H9 (cell line): Measurements from ENCODE around the gene UQCRHL. TPM values are rescaled to one million over a fixed set of nuclear protein-coding genes. Genes with fewer than 3 reads are reported as not detected.

ENCODE experiments used
- DNase-seq: peaks from one replicate; pipeline ENCODE4 v3.0.0-alpha.2; 2017
- H2AFZ ChIP-seq: one replicate; pipeline ENCODE4 v1.6.1; 2013; ENCODE audit warnings: mild to moderate bottlenecking, low read length, control low read depth, moderate library complexity
- H2AK5ac ChIP-seq: 2 replicates; pipeline ENCODE4 v1.6.1; 2013; ENCODE audit warnings: low read length, control low read depth, mixed read lengths; ENCODE audit not compliant: insufficient read length
- H2BK120ac ChIP-seq: one replicate; pipeline ENCODE4 v1.6.1; 2013; ENCODE audit warnings: low read depth, mild to moderate bottlenecking, low read length, control low read depth, inconsistent platforms; ENCODE audit not compliant: poor library complexity, severe bottlenecking
- H2BK12ac ChIP-seq: 2 replicates; pipeline ENCODE4 v1.6.1; 2013; ENCODE audit warnings: low read length, control low read depth, mixed read lengths, low read depth; ENCODE audit not compliant: insufficient read length
- H2BK15ac ChIP-seq: 2 replicates; pipeline ENCODE4 v1.6.1; 2013; ENCODE audit warnings: low read depth, low read length, control low read depth
- H2BK20ac ChIP-seq: one replicate; pipeline ENCODE4 v1.6.1; 2013; ENCODE audit warnings: low read depth, mild to moderate bottlenecking, low read length, control low read depth, inconsistent platforms; ENCODE audit not compliant: poor library complexity, severe bottlenecking
- H2BK5ac ChIP-seq: 2 replicates; pipeline ENCODE4 v1.6.1; 2013; ENCODE audit warnings: low read length, control low read depth, mixed read lengths; ENCODE audit not compliant: insufficient read length
- H3K14ac ChIP-seq: 2 replicates; pipeline ENCODE4 v1.6.1; 2013; ENCODE audit warnings: low read length, control low read depth; ENCODE audit not compliant: insufficient read depth
- H3K18ac ChIP-seq: 2 replicates; pipeline ENCODE4 v1.6.1; 2013; ENCODE audit warnings: low read depth, mild to moderate bottlenecking, mixed read lengths, low read length, control low read depth; ENCODE audit not compliant: insufficient read length
- H3K23ac ChIP-seq: 2 replicates; pipeline ENCODE4 v1.6.1; 2013; ENCODE audit warnings: low read length, control low read depth, mixed read lengths, low read depth; ENCODE audit not compliant: insufficient read length
- H3K23me2 ChIP-seq: 2 replicates; pipeline ENCODE4 v1.6.1; 2013; ENCODE audit warnings: low read depth, mild to moderate bottlenecking, mixed read lengths, low read length, control low read depth; ENCODE audit not compliant: insufficient read length, poor library complexity, severe bottlenecking
- H3K27ac ChIP-seq: 2 replicates; pipeline ENCODE4 v1.5.1; 2013; ENCODE audit warnings: low read length, control low read depth, mixed read lengths, low read depth; ENCODE audit not compliant: insufficient read length
- H3K27me3 ChIP-seq: 2 replicates; pipeline ENCODE4 v1.6.1; 2013; ENCODE audit warnings: low read length, control low read depth, inconsistent platforms; ENCODE audit not compliant: insufficient read depth
- H3K4ac ChIP-seq: 2 replicates; pipeline ENCODE4 v1.6.1; 2013; ENCODE audit warnings: low read depth, mild to moderate bottlenecking, control low read depth, inconsistent platforms, low read length, moderate library complexity
- H3K4me1 ChIP-seq: 2 replicates; pipeline ENCODE4 v1.6.1; 2013; ENCODE audit warnings: low read length, control low read depth, inconsistent platforms; ENCODE audit not compliant: insufficient read depth
- H3K4me2 ChIP-seq: 2 replicates; pipeline ENCODE4 v1.6.1; 2013; ENCODE audit warnings: low read length, control low read depth, mixed read lengths; ENCODE audit not compliant: insufficient read length, insufficient read depth
- H3K56ac ChIP-seq: 2 replicates; pipeline ENCODE4 v1.6.1; 2013; ENCODE audit warnings: low read depth, mild to moderate bottlenecking, mixed read lengths, low read length, control low read depth; ENCODE audit not compliant: insufficient read length
- H3K79me1 ChIP-seq: 2 replicates; pipeline ENCODE4 v1.6.1; 2013; ENCODE audit warnings: low read depth, mild to moderate bottlenecking, moderate library complexity, low read length, control low read depth, inconsistent platforms; ENCODE audit not compliant: insufficient read depth, poor library complexity, severe bottlenecking
- H3K79me2 ChIP-seq: 2 replicates; pipeline ENCODE4 v1.6.1; 2013; ENCODE audit warnings: low read length, control low read depth, inconsistent platforms; ENCODE audit not compliant: insufficient read depth
- H3K9ac ChIP-seq: 2 replicates; pipeline ENCODE4 v1.6.1; 2013; ENCODE audit warnings: low read length, control low read depth, mixed read lengths; ENCODE audit not compliant: insufficient read length; ENCODE audit errors: extremely low read depth
- H3K9me3 ChIP-seq: one replicate; pipeline ENCODE4 v1.6.1; 2013; ENCODE audit warnings: low read depth, low read length, inconsistent platforms; ENCODE audit not compliant: control insufficient read depth
- H3T11ph ChIP-seq: one replicate; pipeline ENCODE4 v1.6.1; 2013; ENCODE audit warnings: mild to moderate bottlenecking, low read length, control low read depth, inconsistent platforms
- H4K20me1 ChIP-seq: one replicate; pipeline ENCODE4 v1.6.1; 2013; ENCODE audit not compliant: control insufficient read depth, insufficient read length, insufficient read depth
- H4K5ac ChIP-seq: 2 replicates; pipeline ENCODE4 v1.6.1; 2013; ENCODE audit warnings: low read depth, mild to moderate bottlenecking, mixed read lengths, low read length, control low read depth; ENCODE audit not compliant: insufficient read length
- H4K8ac ChIP-seq: replicated peaks from 2 replicates; pipeline ENCODE4 v1.6.1; 2013; ENCODE audit warnings: low read length, control low read depth, mixed read lengths, low read depth; ENCODE audit not compliant: insufficient read length
- H4K91ac ChIP-seq: 2 replicates; pipeline ENCODE4 v1.6.1; 2013; ENCODE audit warnings: low read depth, mild to moderate bottlenecking, moderate library complexity, mixed read lengths, low read length, control low read depth; ENCODE audit not compliant: insufficient read length
- H3K27ac Mint-ChIP-seq, 3 experiments: 2 replicates in 2 of 3; 3 replicates in 1 of 3; pipeline ENCODE4 v1.8.0; 2020 to 2021; ENCODE audit warnings: mixed read lengths in 3 of 3, mild to moderate bottlenecking in 1 of 3, moderate library complexity in 1 of 3
- H3K27me3 Mint-ChIP-seq: 2 replicates; pipeline ENCODE4 v1.8.0; 2021; ENCODE audit warnings: low read depth, mild to moderate bottlenecking, moderate library complexity, mixed read lengths
- H3K36me3 Mint-ChIP-seq, 3 experiments: 2 replicates in 2 of 3; 3 replicates in 1 of 3; pipeline ENCODE4 v1.8.0; 2020 to 2021; ENCODE audit warnings: low read depth in 3 of 3, mixed read lengths in 3 of 3; ENCODE audit not compliant: insufficient read depth in 1 of 3
- H3K4me1 Mint-ChIP-seq, 2 experiments: 2 replicates each; pipeline ENCODE4 v1.8.0; 2020; ENCODE audit warnings: mixed read lengths in 2 of 2
- H3K4me3 Mint-ChIP-seq, 2 experiments: 2 replicates in 1 of 2; 3 replicates in 1 of 2; pipeline ENCODE4 v1.8.0; 2020 to 2021; ENCODE audit warnings: mild to moderate bottlenecking in 2 of 2, mixed read lengths in 2 of 2, moderate library complexity in 1 of 2
- H3K9me3 Mint-ChIP-seq, 2 experiments: 2 replicates in 1 of 2; 3 replicates in 1 of 2; pipeline ENCODE4 v1.8.0; 2020; ENCODE audit warnings: mild to moderate bottlenecking in 2 of 2, mixed read lengths in 2 of 2, moderate library complexity in 1 of 2
- CTCF ChIP-seq: fragments of 200-600 bp; sonication (generic); conservative IDR thresholded peaks from 3 replicates; pipeline ENCODE4 v1.8.0; 2021; ENCODE audit warnings: antibody characterized with exemption, mild to moderate bottlenecking
- WGBS: extraction: QIAGEN DNeasy Blood & Tissue Kit; methylation state at CpG from one replicate; pipeline ENCODE4 v1.1.7; 2013; ENCODE audit warnings: missing lambda C conversion rate, low lambda C conversion rate, mixed read lengths; ENCODE audit not compliant: insufficient read length; ENCODE audit errors: extremely low coverage; 5-methylcytosine and 5-hydroxymethylcytosine counted together
- total RNA-seq: library from RNA; stranded (reverse); gene quantifications from 2 replicates; pipeline ENCODE4 v1.2.1, GENCODE V29; 2021

Gene UQCRHL
- total RNA-seq, 1 experiment from 2014 or later, result 2.0 TPM

DNA sequence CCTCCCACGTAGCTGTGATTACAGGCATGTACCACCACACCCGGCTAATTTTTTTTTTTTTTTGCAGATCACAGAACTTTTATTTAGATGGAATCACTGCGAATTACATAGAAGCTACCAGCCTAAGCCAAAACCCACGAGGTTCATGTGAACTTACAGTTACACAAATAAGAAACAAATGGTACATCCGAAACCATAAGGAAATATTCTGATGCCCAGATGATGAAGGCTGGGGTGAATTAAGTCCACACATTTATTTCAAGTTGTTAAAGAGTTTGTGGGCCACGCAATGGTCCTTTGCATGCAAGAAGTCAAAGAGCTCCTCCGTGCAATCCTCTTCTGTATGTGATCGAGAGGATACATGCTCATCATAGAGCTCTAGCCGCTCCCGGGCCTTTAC, 328 bp downstream of the UQCRHL start:
- Histone ChIP-seq H3K27me3 (no peaks in the 10 kb centered on the region), H4K91ac (no peak overlapping the region), H4K8ac (no peak overlapping the region), H3K79me2 (no peaks in the 10 kb centered on the region), H3K14ac (no peak overlapping the region), H4K5ac (no peak overlapping the region), H3K18ac (no peak overlapping the region), H2AK5ac (no peak overlapping the region), H2BK15ac (no peak overlapping the region), H2BK120ac (no peak overlapping the region), H3K4me1 (no peaks in the 10 kb centered on the region; the same call in 1 of the 2 replicates), H3K4me2 (no peak overlapping the region), H3K9ac (no peak overlapping the region), H2BK5ac (no peak overlapping the region), H3K23ac (no peak overlapping the region), H3K79me1 (no peaks in the 10 kb centered on the region), H3T11ph (no peak overlapping the region), H3K56ac (no peak overlapping the region), H2AFZ (no peak overlapping the region), H2BK20ac (no peak overlapping the region), H3K4ac (no peak overlapping the region), H3K9me3 (no peaks in the 10 kb centered on the region), H2BK12ac (no peak overlapping the region), H4K20me1 (no peaks in the 10 kb centered on the region), H3K27ac (no peak overlapping the region), H3K23me2 (no peaks in the 10 kb centered on the region)
- Mint-ChIP-seq H3K9me3 (no peaks in the 10 kb centered on the region), H3K27ac (no peak overlapping the region), H3K4me1 (peaks cover 8 to 9% of the 10 kb centered on the region in 2 experiments), H3K4me3 (no peak overlapping the region), H3K27me3 (peaks cover 2% of the 10 kb centered on the region; the same call in 1 of the 2 replicates), H3K36me3 (no peaks in the 10 kb centered on the region)
- TF ChIP-seq CTCF, result no peak
- no peak for DNase-seq
- WGBS, result no CpG with 5 or more reads among the region's 10 CpGs
